GM19043 (cell line): ENCODE data around the gene ADGRL3.

ENCODE experiments used
- ATAC-seq: cut with Tn5 transposase; IDR thresholded peaks from one replicate; pipeline ENCODE4 v1.9.1; 2021; ENCODE audit warnings: low read depth; ENCODE audit not compliant: unreplicated experiment

Gene ADGRL3

GRCh38 chr4:61531188-61531587, 331.1 kb downstream of the ADGRL3 start:
- no peak for ATAC-seq

- ATAC-seq = no peak
These were observed 332.3 kb downstream of the ADGRL3 start for GRCh38 chr4:61532336-61533000.

GRCh38 chr4:61533140-61533539, 333.0 kb downstream of the ADGRL3 start:
- no peak for ATAC-seq

GRCh38 chr4:61540944-61541343, 340.8 kb downstream of the ADGRL3 start:
- no peak for ATAC-seq

GRCh38 chr4:61541459-61541858, 341.3 kb downstream of the ADGRL3 start:
- no peak for ATAC-seq

GRCh38 chr4:61543976-61544375, 343.9 kb downstream of the ADGRL3 start:
- no peak for ATAC-seq

- no peak for ATAC-seq
These were observed 345.9 kb downstream of the ADGRL3 start for GRCh38 chr4:61545902-61546480.

- no peak for ATAC-seq
These were observed 349.2 kb downstream of the ADGRL3 start for GRCh38 chr4:61549336-61549735.

GRCh38 chr4:61553557-61554125, 353.5 kb downstream of the ADGRL3 start:
- ATAC-seq = no peak

- ATAC-seq = no peak
These were observed 355.7 kb downstream of the ADGRL3 start for GRCh38 chr4:61555789-61556188.

GRCh38 chr4:61556277-61556676, 356.2 kb downstream of the ADGRL3 start:
- no peak for ATAC-seq

GRCh38 chr4:61559396-61559795, 359.3 kb downstream of the ADGRL3 start:
- no peak for ATAC-seq

- ATAC-seq = no peak
These were observed 360.9 kb downstream of the ADGRL3 start for GRCh38 chr4:61561028-61561427.

GRCh38 chr4:61571761-61572559, 371.8 kb downstream of the ADGRL3 start:
- no peak for ATAC-seq

- no peak for ATAC-seq
These were observed 375.7 kb downstream of the ADGRL3 start for GRCh38 chr4:61575796-61576195.

GRCh38 chr4:61579786-61580185, 379.7 kb downstream of the ADGRL3 start:
- ATAC-seq = no peak

- ATAC-seq = no peak
These were observed 380.7 kb downstream of the ADGRL3 start for GRCh38 chr4:61580721-61581377.

- ATAC-seq = no peak
These were observed 383.6 kb downstream of the ADGRL3 start for GRCh38 chr4:61583696-61584095.

- no peak for ATAC-seq
These were observed 388.7 kb downstream of the ADGRL3 start for GRCh38 chr4:61588621-61589402.

GRCh38 chr4:61590881-61591280, 390.8 kb downstream of the ADGRL3 start:
- no peak for ATAC-seq
